Body of pancreas (tissue), 4 donors: ENCODE results near the gene ADGRA1.

ENCODE experiments used
- CTCF ChIP-seq, 7 experiments: fragments of 450-650 bp in 4 of 7; fragments of 200-600 bp in 3 of 7; sonication (generic) in 3 of 7; IDR thresholded peaks; one replicate each; pipeline ENCODE4 v1.5.1; 2016 to 2019; ENCODE audit warnings: antibody characterized with exemption in 7 of 7
- POLR2A ChIP-seq, 3 donors: fragments of 450-650 bp; IDR thresholded peaks; one replicate each; pipeline ENCODE4 v1.6.1; 2016; ENCODE audit warnings: antibody characterized with exemption in 3 of 3, mild to moderate bottlenecking in 2 of 3

- TF ChIP-seq POLR2A (IDR thresholded peaks at IDR 0.05) (no peak), CTCF (IDR thresholded peaks at IDR 0.05) (no peak)
Observed at GRCh38 chr10:133178357-133179127, 90.8 kb downstream of the ADGRA1 start.
